SK-N-SH (cell line): ENCODE results near the gene PCOLCE2. TPM values are rescaled to one million over a fixed set of nuclear protein-coding genes. Genes with fewer than 3 reads are reported as not detected.

Experiments
- CTCF ChIA-PET: fragments of 300-600, 350-600 bp; formaldehyde crosslinking; extraction: SDS; loops from one replicate; lab custom pipeline; 2021; lab: Yijun Ruan, JAX
- POLR2A ChIA-PET: fragments of 350-600 bp; sonication (Branson Sonifier 250); formaldehyde crosslinking; extraction: SDS; loops from one replicate; lab custom pipeline; 2020; ENCODE audit warnings: antibody characterized with exemption, inconsistent platforms; lab: Yijun Ruan, JAX
- DNase-seq: peaks from one replicate; pipeline ENCODE4 v3.0.0; 2012
- H2AFZ ChIP-seq: fragments of 200-600 bp; sonication (generic); 2 replicates; pipeline ENCODE4 v1.8.1; 2016; ENCODE audit warnings: antibody characterized with exemption, mild to moderate bottlenecking, low read depth
- H3F3A ChIP-seq: fragments of 200-600 bp; sonication (generic); replicated peaks from 2 replicates; pipeline ENCODE3; 2016; ENCODE audit warnings: antibody characterized with exemption, mild to moderate bottlenecking; ENCODE audit not compliant: insufficient read depth
- H3K27ac ChIP-seq, 2 experiments: fragments of 200-500 bp in 1 of 2; fragments of 200-600 bp in 1 of 2; sonication (Bioruptor generic) in 1 of 2; sonication (generic), shearing (Covaris generic) in 1 of 2; 2 replicates each; pipeline versions ENCODE4 v1.5.1 to v1.6.1; 2014 to 2016; ENCODE audit warnings: low read depth in 2 of 2, inconsistent platforms in 1 of 2, low read length in 1 of 2, mild to moderate bottlenecking in 1 of 2, mixed read lengths in 1 of 2
- H3K27me3 ChIP-seq: fragments of 200-600 bp; sonication (generic), shearing (Covaris generic); 2 replicates; pipeline ENCODE4 v1.6.1; 2016; ENCODE audit warnings: mixed run types; ENCODE audit not compliant: insufficient read depth
- H3K36me3 ChIP-seq, 2 experiments: fragments of 200-500 bp in 1 of 2; fragments of 200-600 bp in 1 of 2; sonication (Bioruptor generic) in 1 of 2; sonication (generic) in 1 of 2; replicated peaks in 1 of 2; 2 replicates each; pipeline versions ENCODE3 to v1.5.1; 2014 to 2016; ENCODE audit warnings: low read length in 1 of 2, mild to moderate bottlenecking in 1 of 2; ENCODE audit not compliant: insufficient read depth in 2 of 2, control insufficient read depth in 1 of 2
- H3K4me1 ChIP-seq, 2 experiments: fragments of 200-500 bp in 1 of 2; fragments of 200-600 bp in 1 of 2; sonication (Bioruptor generic) in 1 of 2; sonication (generic), shearing (Covaris generic) in 1 of 2; 2 replicates each; pipeline versions ENCODE4 v1.5.1 to v1.6.1; 2014 to 2016; ENCODE audit warnings: low read depth in 1 of 2, low read length in 1 of 2, mixed run types in 1 of 2; ENCODE audit not compliant: insufficient read depth in 2 of 2, control insufficient read depth in 1 of 2
- H3K4me2 ChIP-seq: fragments of 200-600 bp; sonication (generic), shearing (Covaris generic); 2 replicates; pipeline ENCODE4 v1.6.1; 2017; ENCODE audit warnings: mixed run types
- H3K4me3 ChIP-seq, 2 experiments: fragments of 200-500 bp in 1 of 2; fragments of 200-600 bp in 1 of 2; sonication (Bioruptor generic) in 1 of 2; sonication (generic), shearing (Covaris generic) in 1 of 2; 2 replicates each; pipeline versions ENCODE4 v1.5.1 to v1.8.1; 2014 to 2016; ENCODE audit warnings: low read depth in 2 of 2, inconsistent platforms in 1 of 2, low read length in 1 of 2, mild to moderate bottlenecking in 1 of 2, mixed read lengths in 1 of 2, moderate library complexity in 1 of 2
- H3K79me2 ChIP-seq: fragments of 200-600 bp; sonication (generic); 2 replicates; pipeline ENCODE4 v1.8.1; 2017; ENCODE audit warnings: mild to moderate bottlenecking; ENCODE audit not compliant: insufficient read depth
- H3K9ac ChIP-seq: fragments of 200-600 bp; sonication (generic); 2 replicates; pipeline ENCODE4 v1.6.1; 2017; ENCODE audit warnings: mixed run types
- H3K9me2 ChIP-seq: fragments of 200-600 bp; sonication (generic); 2 replicates; pipeline ENCODE4 v1.6.1; 2017; ENCODE audit warnings: mixed run types
- H3K9me3 ChIP-seq: fragments of 200-600 bp; sonication (generic); 2 replicates; pipeline ENCODE4 v1.6.1; 2017; ENCODE audit warnings: mixed run types, mild to moderate bottlenecking, moderate library complexity
- H4K20me1 ChIP-seq: fragments of 200-600 bp; sonication (generic); 2 replicates; pipeline ENCODE4 v1.6.1; 2017; ENCODE audit warnings: mild to moderate bottlenecking, mixed run types; ENCODE audit not compliant: insufficient read depth
- CTCF ChIP-seq: fragments of 200-600 bp; sonication (generic); IDR thresholded peaks from 2 replicates; pipeline ENCODE4 v1.6.1; 2017; ENCODE audit warnings: antibody characterized with exemption, mild to moderate bottlenecking, moderate library complexity
- EP300 ChIP-seq, 2 experiments: IDR thresholded peaks; 2 replicates each; pipeline versions ENCODE4 v1.4.0 to v1.6.1; 2012; ENCODE audit warnings: borderline replicate concordance in 1 of 2, low read depth in 1 of 2, low read length in 1 of 2
- EZH2phosphoT487 ChIP-seq: fragments of 200-600 bp; sonication (generic); IDR thresholded peaks from 2 replicates; pipeline ENCODE4 v1.6.1; 2017; ENCODE audit warnings: low read depth, mixed run types, mild to moderate bottlenecking, antibody characterized with exemption, moderate library complexity, borderline replicate concordance
- FOSL2 ChIP-seq: IDR thresholded peaks from 2 replicates; pipeline ENCODE4 v1.4.0; 2012; ENCODE audit warnings: low read depth, mild to moderate bottlenecking, moderate library complexity, borderline replicate concordance
- FOXM1 ChIP-seq: IDR thresholded peaks from 2 replicates; pipeline ENCODE4 v1.4.0; 2012; ENCODE audit warnings: low read depth, mild to moderate bottlenecking
- GABPA ChIP-seq: IDR thresholded peaks from 2 replicates; pipeline ENCODE4 v1.4.0; 2012; ENCODE audit warnings: low read depth, mild to moderate bottlenecking
- GATA2 ChIP-seq: sonication (generic); formaldehyde crosslinking; IDR thresholded peaks from 2 replicates; pipeline ENCODE4 v1.5.0; 2020; ENCODE audit warnings: mild to moderate bottlenecking, missing genetic modification reagents
- IRF3 ChIP-seq: fragments of 150-350 bp; IDR thresholded peaks from 2 replicates; pipeline ENCODE4 v1.6.1; 2016; ENCODE audit warnings: mild to moderate bottlenecking, low read depth, low read length
- JUND ChIP-seq: IDR thresholded peaks from 2 replicates; pipeline ENCODE4 v1.4.0; 2012
- MAX ChIP-seq: IDR thresholded peaks from 2 replicates; pipeline ENCODE4 v1.4.0; 2012; ENCODE audit warnings: low read depth
- MEF2A ChIP-seq: IDR thresholded peaks from 2 replicates; pipeline ENCODE4 v1.4.0; 2012; ENCODE audit warnings: low read depth, borderline replicate concordance
- NRF1 ChIP-seq: IDR thresholded peaks from 2 replicates; pipeline ENCODE4 v1.6.1; 2012; ENCODE audit warnings: low read depth, mild to moderate bottlenecking, low read length
- PBX3 ChIP-seq: IDR thresholded peaks from 2 replicates; pipeline ENCODE4; 2012
- RFX5 ChIP-seq: IDR thresholded peaks from 2 replicates; pipeline ENCODE4 v1.6.1; 2012; ENCODE audit warnings: mild to moderate bottlenecking, improper control_type of control experiment, low read length
- RXRA ChIP-seq: IDR thresholded peaks from 2 replicates; pipeline ENCODE4 v1.4.0; 2012; ENCODE audit warnings: low read depth, mild to moderate bottlenecking, borderline replicate concordance
- SIN3A ChIP-seq: IDR thresholded peaks from 2 replicates; pipeline ENCODE4 v1.6.1; 2012; ENCODE audit warnings: low read depth, mild to moderate bottlenecking, low read length, moderate library complexity, borderline replicate concordance
- TAF1 ChIP-seq: IDR thresholded peaks from 2 replicates; pipeline ENCODE4 v1.6.1; 2012; ENCODE audit warnings: low read depth, mild to moderate bottlenecking, low read length, moderate library complexity, borderline replicate concordance
- TCF12 ChIP-seq: IDR thresholded peaks from 2 replicates; pipeline ENCODE4 v1.4.0; 2012
- USF1 ChIP-seq: IDR thresholded peaks from 2 replicates; pipeline ENCODE4 v1.4.0; 2012; ENCODE audit warnings: low read depth, borderline replicate concordance
- USF2 ChIP-seq: fragments of 150-350 bp; IDR thresholded peaks from 2 replicates; pipeline ENCODE4 v1.6.1; 2017; ENCODE audit warnings: antibody characterized with exemption, low read length, low read depth, borderline replicate concordance
- YY1 ChIP-seq: IDR thresholded peaks from 2 replicates; pipeline ENCODE4 v1.4.0; 2012; ENCODE audit warnings: low read depth, mild to moderate bottlenecking
- whole genome bisulfite sequencing: methylation state at CpG from one replicate; pipeline ENCODE4 v1.1.6; 2017; ENCODE audit warnings: low lambda C conversion rate; 5-methylcytosine and 5-hydroxymethylcytosine counted together
- polyA plus RNA-seq, 3 experiments: library from polyadenylated mRNA; depleted of rRNA; stranded (reverse); fragments of >200 nt; gene quantifications; 2 replicates each; pipeline ENCODE4 v1.2.3, GENCODE V29; 2012

PCOLCE2 gene
- polyA plus RNA-seq, 1 of the 3 experiments (the other 2 are of a cell fraction) = 22.2 TPM

GRCh38 chr3:142852009-142852408 is 36.9 kb downstream of the PCOLCE2 start:
- Histone ChIP-seq H4K20me1 (no peaks in the 10 kb centered on the region), H2AFZ (no peak overlapping the region), H3K9ac (no peak overlapping the region), H3K9me2 (no peaks in the 10 kb centered on the region), H3K4me2 (peak overlapping the region; percentile 40; the same call in 1 of the 2 replicates), H3K36me3 (no peaks in the 10 kb centered on the region), H3K9me3 (no peaks in the 10 kb centered on the region), H3K27ac (peak overlapping the region in 1 of 2 experiments; percentile 9; a peak in 1 of 4 replicates), H3K4me3 (no peak overlapping the region), H3K4me1 (peaks cover 0 to 29% of the 10 kb centered on the region in 2 experiments; a peak in 3 of 4 replicates), H3K27me3 (no peaks in the 10 kb centered on the region), H3K79me2 (no peaks in the 10 kb centered on the region), H3F3A (peaks cover 20% of the 10 kb centered on the region)
- no peak for DNase-seq
- peak; percentile 70 for TF ChIP-seq PBX3
- no peak for TF ChIP-seq EZH2phosphoT487
- TF ChIP-seq RFX5 = no peak
- no peak for TF ChIP-seq CTCF
- peak in 1 of 2 experiments; percentile 27; a peak in 1 of 4 replicates for TF ChIP-seq EP300 (IDR thresholded peaks at IDR 0.05; ENCODE audit: borderline replicate concordance in 1 of 2, low read depth in 1 of 2, low read length in 1 of 2)
- TF ChIP-seq YY1 = no peak
- no peak for TF ChIP-seq GATA2 (CRISPR knock-in tag)
- no peak for TF ChIP-seq MEF2A
- no peak for TF ChIP-seq USF2
- no peak for TF ChIP-seq FOXM1
- TF ChIP-seq JUND = peak; percentile 43
- no peak for TF ChIP-seq IRF3
- TF ChIP-seq TCF12 = peak; percentile 50
- TF ChIP-seq TAF1 = no peak
- TF ChIP-seq SIN3A = no peak
- TF ChIP-seq NRF1 = no peak
- TF ChIP-seq MAX = no peak
- TF ChIP-seq RXRA = no peak
- TF ChIP-seq USF1 = no peak
- no peak for TF ChIP-seq GABPA
- TF ChIP-seq FOSL2 = peak; percentile 3; the same call in 1 of the 2 replicates
- POLR2A ChIA-PET = no interaction called here
- 32% methylated on average over 4 of the region's 4 CpGs for WGBS
- CTCF ChIA-PET = interaction anchor here (0.8 kb wide), 1 partner anchor 142 kb away, joined by 3 read pairs; no protein-coding TSS in a partner anchor
